A549 (cell line): ENCODE measurements around the gene GLT1D1.

Source experiments
- CEBPB ChIP-seq, 2 experiments: fragments of >200 bp in 1 of 2; sonication (Bioruptor Twin) in 1 of 2; formaldehyde crosslinking in 1 of 2; IDR thresholded peaks; 2 replicates each; pipeline ENCODE4 v1.6.1; 2012 to 2016
- CHD4 ChIP-seq: fragments of 200-600 bp; sonication (generic); IDR thresholded peaks from 2 replicates; pipeline ENCODE4 v1.6.1; 2016; ENCODE audit warnings: antibody characterized with exemption, mild to moderate bottlenecking, borderline replicate concordance
- EP300 ChIP-seq, 2 experiments: fragments of >200 bp; sonication (Bioruptor Twin); formaldehyde crosslinking; IDR thresholded peaks; 2 replicates in 1 of 2; 3 replicates in 1 of 2; pipeline ENCODE4 v1.6.1; 2016 to 2017
- GATA3 ChIP-seq: IDR thresholded peaks from 2 replicates; pipeline ENCODE4 v1.6.1; 2012; ENCODE audit warnings: borderline replicate concordance
- HOXA7 ChIP-seq: fragments of 250-450 bp; sonication (Bioruptor Pico); IDR thresholded peaks from 2 replicates; pipeline ENCODE4 v1.5.0; 2020; ENCODE audit warnings: mild to moderate bottlenecking, moderate library complexity
- MAZ ChIP-seq: fragments of 150-350 bp; IDR thresholded peaks from 2 replicates; pipeline ENCODE4 v1.6.1; 2014; ENCODE audit warnings: antibody characterized with exemption, low read depth, low read length, borderline replicate concordance
- NR3C1 ChIP-seq: fragments of >200 bp; sonication (Bioruptor Twin); formaldehyde crosslinking; IDR thresholded peaks from 3 replicates; pipeline ENCODE4 v1.6.1; 2017
- POLR2A ChIP-seq: IDR thresholded peaks from 2 replicates; pipeline ENCODE4 v1.6.1; 2012; ENCODE audit warnings: mild to moderate bottlenecking, low read length
- SMC3 ChIP-seq: fragments of >200 bp; sonication (Bioruptor Twin); formaldehyde crosslinking; IDR thresholded peaks from 3 replicates; pipeline ENCODE4 v1.6.1; 2018; ENCODE audit warnings: inconsistent platforms
- SREBF2 ChIP-seq: fragments of 450-650 bp; IDR thresholded peaks from 2 replicates; pipeline ENCODE4 v1.6.1; 2014; ENCODE audit warnings: mild to moderate bottlenecking, moderate library complexity
- TF ChIP-seq, protein P1 (sequence below): fragments of >200 bp; sonication (Bioruptor Twin); formaldehyde crosslinking; IDR thresholded peaks from 3 replicates; pipeline ENCODE4 v1.5.1; 2016
- TF ChIP-seq, protein P2 (sequence below): fragments of 200-600 bp; sonication (generic); IDR thresholded peaks from 2 replicates; pipeline ENCODE4 v1.6.1; 2016; ENCODE audit warnings: antibody characterized with exemption, mild to moderate bottlenecking, moderate library complexity

DNA sequence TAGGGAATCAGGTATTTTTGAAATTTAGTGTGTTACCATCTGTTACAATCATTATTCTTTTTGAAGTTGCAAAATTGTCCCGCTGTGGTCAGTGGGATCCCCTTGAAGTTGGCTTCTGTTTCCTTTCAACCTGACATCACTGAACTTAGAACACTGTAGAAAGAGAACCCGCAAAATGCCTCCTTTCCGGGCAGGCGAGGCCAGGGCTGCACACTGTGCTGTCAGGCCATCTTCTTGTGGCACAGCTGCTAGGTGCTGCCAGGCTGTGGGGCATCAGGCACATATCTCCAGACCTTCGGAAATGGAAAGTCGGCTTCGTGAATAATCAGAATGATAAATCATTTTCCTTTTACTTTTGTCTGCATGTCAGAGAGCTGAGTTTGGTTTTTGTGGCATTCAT is 103.5 kb downstream of the GLT1D1 start:
- TF ChIP-seq SREBF2 (no peak), CEBPB (IDR thresholded peaks at IDR 0.05) (no peak), POLR2A (no peak), HOXA7 (CRISPR knock-in tag) (no peak), MAZ (no peak), NR3C1 (no peak), GATA3 (no peak), SMC3 (no peak), CHD4 (no peak), EP300 (IDR thresholded peaks at IDR 0.05) (no peak)
- TF ChIP-seq, protein P1, sequence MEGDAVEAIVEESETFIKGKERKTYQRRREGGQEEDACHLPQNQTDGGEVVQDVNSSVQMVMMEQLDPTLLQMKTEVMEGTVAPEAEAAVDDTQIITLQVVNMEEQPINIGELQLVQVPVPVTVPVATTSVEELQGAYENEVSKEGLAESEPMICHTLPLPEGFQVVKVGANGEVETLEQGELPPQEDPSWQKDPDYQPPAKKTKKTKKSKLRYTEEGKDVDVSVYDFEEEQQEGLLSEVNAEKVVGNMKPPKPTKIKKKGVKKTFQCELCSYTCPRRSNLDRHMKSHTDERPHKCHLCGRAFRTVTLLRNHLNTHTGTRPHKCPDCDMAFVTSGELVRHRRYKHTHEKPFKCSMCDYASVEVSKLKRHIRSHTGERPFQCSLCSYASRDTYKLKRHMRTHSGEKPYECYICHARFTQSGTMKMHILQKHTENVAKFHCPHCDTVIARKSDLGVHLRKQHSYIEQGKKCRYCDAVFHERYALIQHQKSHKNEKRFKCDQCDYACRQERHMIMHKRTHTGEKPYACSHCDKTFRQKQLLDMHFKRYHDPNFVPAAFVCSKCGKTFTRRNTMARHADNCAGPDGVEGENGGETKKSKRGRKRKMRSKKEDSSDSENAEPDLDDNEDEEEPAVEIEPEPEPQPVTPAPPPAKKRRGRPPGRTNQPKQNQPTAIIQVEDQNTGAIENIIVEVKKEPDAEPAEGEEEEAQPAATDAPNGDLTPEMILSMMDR, result no peak
- TF ChIP-seq, protein P2, sequence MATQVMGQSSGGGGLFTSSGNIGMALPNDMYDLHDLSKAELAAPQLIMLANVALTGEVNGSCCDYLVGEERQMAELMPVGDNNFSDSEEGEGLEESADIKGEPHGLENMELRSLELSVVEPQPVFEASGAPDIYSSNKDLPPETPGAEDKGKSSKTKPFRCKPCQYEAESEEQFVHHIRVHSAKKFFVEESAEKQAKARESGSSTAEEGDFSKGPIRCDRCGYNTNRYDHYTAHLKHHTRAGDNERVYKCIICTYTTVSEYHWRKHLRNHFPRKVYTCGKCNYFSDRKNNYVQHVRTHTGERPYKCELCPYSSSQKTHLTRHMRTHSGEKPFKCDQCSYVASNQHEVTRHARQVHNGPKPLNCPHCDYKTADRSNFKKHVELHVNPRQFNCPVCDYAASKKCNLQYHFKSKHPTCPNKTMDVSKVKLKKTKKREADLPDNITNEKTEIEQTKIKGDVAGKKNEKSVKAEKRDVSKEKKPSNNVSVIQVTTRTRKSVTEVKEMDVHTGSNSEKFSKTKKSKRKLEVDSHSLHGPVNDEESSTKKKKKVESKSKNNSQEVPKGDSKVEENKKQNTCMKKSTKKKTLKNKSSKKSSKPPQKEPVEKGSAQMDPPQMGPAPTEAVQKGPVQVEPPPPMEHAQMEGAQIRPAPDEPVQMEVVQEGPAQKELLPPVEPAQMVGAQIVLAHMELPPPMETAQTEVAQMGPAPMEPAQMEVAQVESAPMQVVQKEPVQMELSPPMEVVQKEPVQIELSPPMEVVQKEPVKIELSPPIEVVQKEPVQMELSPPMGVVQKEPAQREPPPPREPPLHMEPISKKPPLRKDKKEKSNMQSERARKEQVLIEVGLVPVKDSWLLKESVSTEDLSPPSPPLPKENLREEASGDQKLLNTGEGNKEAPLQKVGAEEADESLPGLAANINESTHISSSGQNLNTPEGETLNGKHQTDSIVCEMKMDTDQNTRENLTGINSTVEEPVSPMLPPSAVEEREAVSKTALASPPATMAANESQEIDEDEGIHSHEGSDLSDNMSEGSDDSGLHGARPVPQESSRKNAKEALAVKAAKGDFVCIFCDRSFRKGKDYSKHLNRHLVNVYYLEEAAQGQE, result no peak
